Ishikawa (cell line): ENCODE measurements around the gene ABCD3.

Experiments used
- CEBPB ChIP-seq: IDR thresholded peaks from 2 replicates; pipeline ENCODE4 v1.6.1; 2012
- CREB1 ChIP-seq: IDR thresholded peaks from 2 replicates; pipeline ENCODE4 v1.6.1; 2012; ENCODE audit warnings: low read depth
- EP300 ChIP-seq: IDR thresholded peaks from 2 replicates; pipeline ENCODE4 v1.6.1; 2012; ENCODE audit warnings: borderline replicate concordance
- NFIC ChIP-seq: IDR thresholded peaks from 2 replicates; pipeline ENCODE4 v1.6.1; 2012
- RAD21 ChIP-seq: IDR thresholded peaks from 2 replicates; pipeline ENCODE4 v1.6.1; 2012; ENCODE audit warnings: low read depth
- REST ChIP-seq: IDR thresholded peaks from 2 replicates; pipeline ENCODE4 v1.6.1; 2012; ENCODE audit warnings: low read depth, mild to moderate bottlenecking
- TCF12 ChIP-seq: IDR thresholded peaks from 2 replicates; pipeline ENCODE4 v1.6.1; 2012; ENCODE audit warnings: low read depth
- YY1 ChIP-seq: IDR thresholded peaks from 2 replicates; pipeline ENCODE4 v1.6.1; 2012; ENCODE audit warnings: low read depth

GRCh38 chr1:94527447-94528031 lies 109.3 kb downstream of the ABCD3 start:
- no peak for TF ChIP-seq CREB1
- TF ChIP-seq YY1, result no peak
- no peak for TF ChIP-seq TCF12
- no peak for TF ChIP-seq CEBPB
- TF ChIP-seq EP300, result no peak
- no peak for TF ChIP-seq REST
- TF ChIP-seq NFIC, result peak; percentile 76
- TF ChIP-seq RAD21, result peak; percentile 5; the same call in 1 of the 2 replicates
